OCI-LY7 (cell line): ENCODE data around the gene HTR7. TPM values are rescaled to one million over a fixed set of nuclear protein-coding genes. Genes with fewer than 3 reads are reported as not detected.

ENCODE experiments used
- BruUV-seq: library from RNA; stranded (reverse); fragments of 400-500 nt; replicated peaks from 2 replicates; lab custom pipeline; 2021; lab: Mats Ljungman, UMichigan
- CTCF ChIA-PET: fragments of 300-600 bp; sonication (Branson Sonifier 250); formaldehyde crosslinking; loops from one replicate; lab custom pipeline; 2022; ENCODE audit warnings: antibody characterized with exemption; ENCODE audit not compliant: unreplicated experiment; lab: Charles Lee
- POLR2A ChIA-PET: fragments of 300-600 bp; sonication (Branson Sonifier 250); formaldehyde crosslinking; loops from one replicate; lab custom pipeline; 2022; ENCODE audit warnings: antibody characterized with exemption; lab: Charles Lee
- DNase-seq: peaks from one replicate; pipeline ENCODE4 v3.0.0-alpha.2; 2015; ENCODE audit warnings: low spot score
- H2AFZ ChIP-seq: fragments of 200-600 bp; sonication (generic), shearing (Covaris generic); 2 replicates; pipeline ENCODE4 v1.6.1; 2014; ENCODE audit warnings: mild to moderate bottlenecking, antibody characterized with exemption, low read length, moderate library complexity
- H3K27ac ChIP-seq: fragments of 200-600 bp; sonication (generic); 2 replicates; pipeline ENCODE4 v1.5.1; 2014; ENCODE audit warnings: mixed run types, low read depth, mild to moderate bottlenecking, moderate library complexity, low read length, inconsistent platforms; ENCODE audit not compliant: poor library complexity, severe bottlenecking
- H3K36me3 ChIP-seq: fragments of 200-600 bp; sonication (generic); 2 replicates; pipeline ENCODE4 v1.6.1; 2014; ENCODE audit warnings: mild to moderate bottlenecking, antibody characterized with exemption, low read length, moderate library complexity, mixed read lengths; ENCODE audit not compliant: insufficient read depth
- H3K4me1 ChIP-seq: fragments of 200-600 bp; sonication (generic); 2 replicates; pipeline ENCODE4 v1.5.1; 2014; ENCODE audit warnings: mild to moderate bottlenecking, low read length; ENCODE audit not compliant: insufficient read depth, poor library complexity, severe bottlenecking
- H3K4me2 ChIP-seq: fragments of 200-600 bp; sonication (generic); 2 replicates; pipeline ENCODE4 v1.6.1; 2014; ENCODE audit warnings: mild to moderate bottlenecking, low read length
- H3K4me3 ChIP-seq: fragments of 200-600 bp; sonication (generic); 2 replicates; pipeline ENCODE4 v1.5.1; 2014; ENCODE audit warnings: mild to moderate bottlenecking, low read depth, low read length; ENCODE audit not compliant: poor library complexity, severe bottlenecking
- H3K79me2 ChIP-seq: fragments of 200-600 bp; sonication (generic); 2 replicates; pipeline ENCODE4 v1.6.1; 2016; ENCODE audit warnings: low read depth, mild to moderate bottlenecking, low read length, moderate library complexity, mixed read lengths; ENCODE audit not compliant: insufficient read depth
- H3K9me2 ChIP-seq: fragments of 200-600 bp; sonication (generic); 2 replicates; pipeline ENCODE4 v1.6.1; 2016; ENCODE audit warnings: mild to moderate bottlenecking, low read length, mixed read lengths; ENCODE audit not compliant: insufficient read depth
- H3K9me3 ChIP-seq: fragments of 200-600 bp; sonication (generic); 2 replicates; pipeline ENCODE4 v1.6.1; 2014; ENCODE audit warnings: mild to moderate bottlenecking, mixed run types, low read length, mixed read lengths
- H4K20me1 ChIP-seq: fragments of 200-600 bp; sonication (generic); 2 replicates; pipeline ENCODE4 v1.6.1; 2014; ENCODE audit warnings: mild to moderate bottlenecking, antibody characterized with exemption, low read length, moderate library complexity, mixed read lengths; ENCODE audit not compliant: insufficient read depth
- CTCF ChIP-seq: fragments of 200-600 bp; sonication (generic); conservative IDR thresholded peaks from 2 replicates; pipeline ENCODE4 v1.5.1; 2014; ENCODE audit warnings: mild to moderate bottlenecking, antibody characterized with exemption, low read length, moderate library complexity, mixed read lengths
- EZH2phosphoT487 ChIP-seq: fragments of 200-600 bp; sonication (generic); IDR thresholded peaks from 2 replicates; pipeline ENCODE4 v1.6.1; 2018; ENCODE audit warnings: low read depth, borderline replicate concordance, mild to moderate bottlenecking, mixed run types, antibody characterized with exemption, low read length, moderate library complexity, mixed read lengths
- intact Hi-C: fragments of 100-400 bp; cut with micrococcal nuclease; formaldehyde crosslinking; loops from one replicate; pipeline ENCODE4 v1.10.0; 2022; ENCODE audit not compliant: unreplicated experiment
- total RNA-seq, 2 experiments: library from RNA; depleted of rRNA in 1 of 2; stranded (reverse); fragments of >200 nt in 1 of 2; shearing (Covaris generic) in 1 of 2; gene quantifications; 2 replicates each; pipeline ENCODE4 v1.2.3, GENCODE V29; 2014 to 2022

HTR7 gene
- total RNA-seq, 2 experiments from 2014 or later = 0.10 TPM; not detected in 1

GRCh38 chr10:90837486-90837885 lies 20.4 kb downstream of the HTR7 start:
- intact Hi-C loops = no loop called here
- Histone ChIP-seq H2AFZ (no peak overlapping the region), H3K79me2 (no peaks in the 10 kb centered on the region)

GRCh38 chr10:90834326-90834725 lies 23.5 kb downstream of the HTR7 start:
- no peaks in the 10 kb centered on the region for H3K79me2 ChIP-seq
- BruUV-seq = no TSS peak
- H3K4me1 ChIP-seq = no peaks in the 10 kb centered on the region
- TF ChIP-seq CTCF (no peak), EZH2phosphoT487 (no peak)
- no peaks in the 10 kb centered on the region for H4K20me1 ChIP-seq
- H2AFZ ChIP-seq = no peak overlapping the region
- intact Hi-C loops = no loop called here
- H3K4me3 ChIP-seq = no peak overlapping the region
- DNase-seq = no peak
- no peaks in the 10 kb centered on the region for H3K36me3 ChIP-seq
- no peaks in the 10 kb centered on the region for H3K9me3 ChIP-seq
- POLR2A ChIA-PET = interaction anchor here (0.7 to 1.8 kb wide), 3 partner anchors 9 to 204 kb away, joined by 4 to 6 read pairs (median 4); no protein-coding TSS in a partner anchor
- H3K4me2 ChIP-seq = no peak overlapping the region
- no peak overlapping the region for H3K27ac ChIP-seq
- CTCF ChIA-PET = no interaction called here
- H3K9me2 ChIP-seq = no peaks in the 10 kb centered on the region

More at GRCh38 chr10:90837486-90837885, 20.4 kb downstream of the HTR7 start:
- Histone ChIP-seq H3K27ac (no peak overlapping the region), H3K9me2 (no peaks in the 10 kb centered on the region), H3K4me1 (no peaks in the 10 kb centered on the region), H4K20me1 (no peaks in the 10 kb centered on the region), H3K9me3 (no peaks in the 10 kb centered on the region), H3K4me3 (no peak overlapping the region), H3K4me2 (no peak overlapping the region), H3K36me3 (no peaks in the 10 kb centered on the region)
- TF ChIP-seq CTCF (no peak), EZH2phosphoT487 (no peak)
- POLR2A ChIA-PET = interaction anchor here (0.6 kb wide), 1 partner anchor 749 kb away, joined by 3 read pairs; no protein-coding TSS in a partner anchor
- no TSS peak for BruUV-seq
- DNase-seq = no peak
- CTCF ChIA-PET = no interaction called here

- no TSS peak for BruUV-seq
- CTCF ChIA-PET = no interaction called here
- TF ChIP-seq CTCF = no peak
- TF ChIP-seq EZH2phosphoT487 = no peak
- H3K4me1 ChIP-seq = no peaks in the 10 kb centered on the region
- no peak overlapping the region for H3K4me3 ChIP-seq
- no peak for DNase-seq
- no peaks in the 10 kb centered on the region for H4K20me1 ChIP-seq
- POLR2A ChIA-PET = no interaction called here
- H3K27ac ChIP-seq = no peak overlapping the region
- H3K9me2 ChIP-seq = no peaks in the 10 kb centered on the region
- no peaks in the 10 kb centered on the region for H3K9me3 ChIP-seq
- intact Hi-C loops = no loop called here
- H2AFZ ChIP-seq = no peak overlapping the region
- no peak overlapping the region for H3K4me2 ChIP-seq
- no peaks in the 10 kb centered on the region for H3K36me3 ChIP-seq
- H3K79me2 ChIP-seq = no peaks in the 10 kb centered on the region
These were observed 25.7 kb downstream of the HTR7 start for GRCh38 chr10:90832111-90832510.
